Measurements from ENCODE around the gene PPOX. TPM values are rescaled to one million over a fixed set of nuclear protein-coding genes. Genes with fewer than 3 reads are reported as not detected.

The PPOX gene
- total RNA-seq, 1 donor from 2014 or later: 20.0 TPM

GRCh38 chr1:161201836-161202712 is 35.8 kb downstream of the PPOX start, which contains the start of gene NDUFS2:
Gene NDUFS2 (plus strand): TSS chr1:161202367. CDS start chr1:161202386, 19 bp downstream.
- Mint-ChIP-seq H3K4me1 (ENCODE audit: low read depth, unreplicated experiment) (peaks cover 27% of the 10 kb centered on the region), H3K27me3 (ENCODE audit: low read depth, unreplicated experiment) (no peaks in the 10 kb centered on the region), H3K4me3 (ENCODE audit: unreplicated experiment) (peak within 1 kb of the TSS; percentile 94), H3K36me3 (ENCODE audit: low read depth, unreplicated experiment) (peaks cover 2% of the 10 kb centered on the region), H3K9me3 (ENCODE audit: unreplicated experiment) (no peaks in the 10 kb centered on the region), H3K27ac (ENCODE audit: unreplicated experiment) (peak within 1 kb of the TSS; percentile 95)
- peak; percentile 59 for FAIRE-seq
- peak within 1 kb of the TSS; percentile 92 for H3K9ac ChIP-seq (ENCODE audit: low read length)
- TF ChIP-seq EZH2 (IDR thresholded peaks at IDR 0.05; ENCODE audit: insufficient read depth, low read length) (no peak), CTCF (IDR thresholded peaks at IDR 0.05; ENCODE audit: insufficient read depth, low read depth, low read length) (peak; percentile 30)
- peak within 1 kb of the TSS; percentile 83 for H2AFZ ChIP-seq (ENCODE audit: low read depth, low read length)
- H3K36me3 ChIP-seq (ENCODE audit: insufficient read depth, low read length): peaks cover 18% of the 10 kb centered on the region
- peak; percentile 98 for DNase-seq (ENCODE audit: low read depth)
- no peaks in the 10 kb centered on the region for H3K9me3 ChIP-seq (ENCODE audit: insufficient read depth, low read depth, low read length)
- H3K79me2 ChIP-seq (ENCODE audit: insufficient read depth, low read length): peaks cover 31% of the 10 kb centered on the region
- H3K27me3 ChIP-seq (ENCODE audit: insufficient read depth, low read length): no peaks in the 10 kb centered on the region
- peaks cover 5% of the 10 kb centered on the region for H4K20me1 ChIP-seq (ENCODE audit: insufficient read depth, low read length)
- peaks cover 36% of the 10 kb centered on the region for H3K4me1 ChIP-seq (ENCODE audit: insufficient read depth, low read length)
- peak within 1 kb of the TSS; percentile 90 for H3K27ac ChIP-seq (ENCODE audit: low read depth, low read length)
- peak within 1 kb of the TSS; percentile 94 for H3K4me3 ChIP-seq (ENCODE audit: insufficient read depth, low read depth, low read length)
- peak within 1 kb of the TSS; percentile 87 for H3K4me2 ChIP-seq (ENCODE audit: low read length)

GRCh38 chr1:161206411-161207140 is 40.4 kb downstream of the PPOX start:
- Mint-ChIP-seq H3K27ac (ENCODE audit: unreplicated experiment) (no peak overlapping the region), H3K27me3 (ENCODE audit: low read depth, unreplicated experiment) (no peaks in the 10 kb centered on the region), H3K4me3 (ENCODE audit: unreplicated experiment) (no peak overlapping the region), H3K9me3 (ENCODE audit: unreplicated experiment) (no peaks in the 10 kb centered on the region), H3K4me1 (ENCODE audit: low read depth, unreplicated experiment) (peaks cover 9% of the 10 kb centered on the region), H3K36me3 (ENCODE audit: low read depth, unreplicated experiment) (peaks cover 10% of the 10 kb centered on the region)
- Histone ChIP-seq H3K9me3 (ENCODE audit: insufficient read depth, low read depth, low read length) (no peaks in the 10 kb centered on the region), H2AFZ (ENCODE audit: low read depth, low read length) (no peak overlapping the region), H3K4me3 (ENCODE audit: insufficient read depth, low read depth, low read length) (no peak overlapping the region), H3K36me3 (ENCODE audit: insufficient read depth, low read length) (peaks cover 41% of the 10 kb centered on the region), H3K79me2 (ENCODE audit: insufficient read depth, low read length) (peaks cover 36% of the 10 kb centered on the region), H3K9ac (ENCODE audit: low read length) (no peak overlapping the region), H3K27me3 (ENCODE audit: insufficient read depth, low read length) (no peaks in the 10 kb centered on the region), H4K20me1 (ENCODE audit: insufficient read depth, low read length) (peaks cover 21% of the 10 kb centered on the region), H3K4me1 (ENCODE audit: insufficient read depth, low read length) (peaks cover 17% of the 10 kb centered on the region), H3K4me2 (ENCODE audit: low read length) (no peak overlapping the region), H3K27ac (ENCODE audit: low read depth, low read length) (no peak overlapping the region)
- FAIRE-seq (no peak), DNase-seq (ENCODE audit: low read depth) (no peak)
- no peak for TF ChIP-seq CTCF (IDR thresholded peaks at IDR 0.05; ENCODE audit: insufficient read depth, low read depth, low read length)
- TF ChIP-seq EZH2 (IDR thresholded peaks at IDR 0.05; ENCODE audit: insufficient read depth, low read length): no peak

Measured in astrocyte (in vitro differentiated cells and primary cell).